ENCODE data around the gene GPR55. TPM values are rescaled to one million over a fixed set of nuclear protein-coding genes. Genes with fewer than 3 reads are reported as not detected.

Gene GPR55
- total and polyA plus RNA-seq, 8 donors, result 0.13 to 0.37 (median 0.19) TPM; not detected in 5

DNA sequence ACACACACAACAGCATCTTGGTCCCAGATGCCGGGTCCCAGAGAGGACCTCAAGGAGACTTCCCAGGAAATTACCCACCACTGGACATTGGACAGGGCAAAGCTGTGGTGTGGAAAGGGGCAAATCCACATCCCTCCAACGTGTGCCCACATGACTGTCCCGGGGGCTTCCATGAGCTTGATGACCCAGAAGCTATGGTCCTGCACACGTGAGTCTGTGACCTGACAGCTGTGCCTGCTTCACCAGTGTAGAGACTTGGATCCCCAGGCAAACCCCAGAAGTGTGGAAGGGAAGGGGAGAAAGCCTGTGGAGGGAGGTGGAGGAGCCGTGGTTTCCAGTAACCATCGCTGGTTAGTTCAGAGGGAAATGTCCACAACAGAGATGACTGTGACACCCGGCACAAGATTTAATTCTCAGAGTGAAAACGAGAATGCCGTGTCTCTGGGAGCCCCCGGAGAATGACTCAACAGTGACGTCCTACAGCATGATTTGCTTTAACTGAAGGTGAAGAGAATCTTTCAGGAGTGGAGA, 19.1 kb upstream of the GPR55 start:
- WGBS, 5 donors, result 71 to 81% (median 74%) methylated on average over 11 of the region's 11 CpGs
- Histone ChIP-seq H3K36me3 (no peaks in the 10 kb centered on the region), H3K27ac (no peak overlapping the region), H3K4me3 (no peak overlapping the region), H3K27me3 (peaks cover 0 to 15% (median 0%) of the 10 kb centered on the region in 3 donors), H3K4me1 (peaks cover 0 to 6% (median 0%) of the 10 kb centered on the region in 4 donors), H3K9me3 (no peaks in the 10 kb centered on the region)
- TF ChIP-seq, protein P1, sequence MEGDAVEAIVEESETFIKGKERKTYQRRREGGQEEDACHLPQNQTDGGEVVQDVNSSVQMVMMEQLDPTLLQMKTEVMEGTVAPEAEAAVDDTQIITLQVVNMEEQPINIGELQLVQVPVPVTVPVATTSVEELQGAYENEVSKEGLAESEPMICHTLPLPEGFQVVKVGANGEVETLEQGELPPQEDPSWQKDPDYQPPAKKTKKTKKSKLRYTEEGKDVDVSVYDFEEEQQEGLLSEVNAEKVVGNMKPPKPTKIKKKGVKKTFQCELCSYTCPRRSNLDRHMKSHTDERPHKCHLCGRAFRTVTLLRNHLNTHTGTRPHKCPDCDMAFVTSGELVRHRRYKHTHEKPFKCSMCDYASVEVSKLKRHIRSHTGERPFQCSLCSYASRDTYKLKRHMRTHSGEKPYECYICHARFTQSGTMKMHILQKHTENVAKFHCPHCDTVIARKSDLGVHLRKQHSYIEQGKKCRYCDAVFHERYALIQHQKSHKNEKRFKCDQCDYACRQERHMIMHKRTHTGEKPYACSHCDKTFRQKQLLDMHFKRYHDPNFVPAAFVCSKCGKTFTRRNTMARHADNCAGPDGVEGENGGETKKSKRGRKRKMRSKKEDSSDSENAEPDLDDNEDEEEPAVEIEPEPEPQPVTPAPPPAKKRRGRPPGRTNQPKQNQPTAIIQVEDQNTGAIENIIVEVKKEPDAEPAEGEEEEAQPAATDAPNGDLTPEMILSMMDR (IDR thresholded peaks at IDR 0.05), result no peak
- TF ChIP-seq POLR2A (IDR thresholded peaks at IDR 0.05), result no peak
- TF ChIP-seq POLR2AphosphoS5 (IDR thresholded peaks at IDR 0.05), result no peak
- TF ChIP-seq EP300 (IDR thresholded peaks at IDR 0.05), result no peak
- intact Hi-C loops (cut with DNase I; ENCODE audit: low total_unique reads), result no loop called here
- peak in 1 of 2 donors; percentile 23 for DNase-seq

DNA sequence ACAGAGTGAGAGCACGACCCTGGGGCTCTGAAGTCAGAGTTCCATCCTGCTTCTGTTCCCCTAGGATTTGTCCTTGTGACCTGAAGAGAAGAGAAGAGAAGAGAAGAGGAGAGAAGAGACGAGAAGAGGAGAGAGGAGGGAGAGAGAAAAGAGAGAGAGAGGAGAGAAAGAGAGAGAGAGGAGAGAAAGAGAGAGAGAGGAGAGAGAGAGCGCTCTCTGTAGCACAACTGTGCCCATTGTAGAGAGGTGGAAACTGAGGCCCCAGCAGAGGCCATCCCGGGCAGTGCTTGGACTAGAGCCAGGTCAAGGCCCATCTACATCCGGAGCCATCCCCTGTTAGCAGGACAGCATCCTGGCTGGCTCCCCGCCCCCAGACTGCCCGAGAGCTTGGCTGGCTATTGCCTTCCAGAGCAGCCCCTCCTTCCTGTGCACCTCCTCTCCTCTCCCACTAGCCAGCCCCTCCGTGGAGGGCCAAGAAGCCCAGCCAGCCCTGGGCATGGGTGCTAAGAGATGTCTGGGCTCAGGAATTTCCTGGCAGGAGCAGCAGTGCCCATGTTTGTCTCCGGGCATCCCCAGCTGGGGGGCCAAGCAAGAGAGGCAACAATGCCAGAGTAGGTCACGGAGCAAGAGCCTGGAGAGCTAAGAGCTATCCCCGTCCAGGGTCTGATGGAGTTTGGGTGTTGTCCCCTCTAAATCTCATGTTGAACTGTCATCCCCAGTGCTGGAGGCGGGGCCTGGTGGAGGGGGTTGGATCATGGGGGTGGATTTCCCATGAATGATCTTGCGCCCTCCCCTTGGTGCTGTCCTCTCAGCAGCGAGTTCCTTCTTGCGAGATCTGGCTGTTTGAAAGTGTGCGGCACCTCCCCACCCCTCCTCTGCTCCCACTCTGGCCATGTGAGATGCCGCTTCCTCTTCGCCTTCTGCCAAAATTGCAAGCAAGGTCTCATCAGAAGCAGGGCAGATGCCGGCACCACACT, 18.2 kb upstream of the GPR55 start:
- Histone ChIP-seq H3K27ac (no peak overlapping the region), H3K4me1 (peaks cover 0 to 6% (median 0%) of the 10 kb centered on the region in 4 donors), H3K36me3 (no peaks in the 10 kb centered on the region), H3K4me3 (no peak overlapping the region), H3K9me3 (no peaks in the 10 kb centered on the region), H3K27me3 (peaks cover 0 to 19% (median 0%) of the 10 kb centered on the region in 3 donors)
- no peak for TF ChIP-seq POLR2A (IDR thresholded peaks at IDR 0.05)
- TF ChIP-seq, protein P1 (IDR thresholded peaks at IDR 0.05), result no peak
- TF ChIP-seq POLR2AphosphoS5 (IDR thresholded peaks at IDR 0.05), result no peak
- no peak for TF ChIP-seq EP300 (IDR thresholded peaks at IDR 0.05)
- intact Hi-C loops (cut with DNase I; ENCODE audit: low total_unique reads), result no loop called here
- DNase-seq, result peak; percentile 25 to 45
- WGBS, 5 donors, result 53 to 69% (median 62%) methylated on average over 16 to 19 of the region's 19 CpGs

DNA sequence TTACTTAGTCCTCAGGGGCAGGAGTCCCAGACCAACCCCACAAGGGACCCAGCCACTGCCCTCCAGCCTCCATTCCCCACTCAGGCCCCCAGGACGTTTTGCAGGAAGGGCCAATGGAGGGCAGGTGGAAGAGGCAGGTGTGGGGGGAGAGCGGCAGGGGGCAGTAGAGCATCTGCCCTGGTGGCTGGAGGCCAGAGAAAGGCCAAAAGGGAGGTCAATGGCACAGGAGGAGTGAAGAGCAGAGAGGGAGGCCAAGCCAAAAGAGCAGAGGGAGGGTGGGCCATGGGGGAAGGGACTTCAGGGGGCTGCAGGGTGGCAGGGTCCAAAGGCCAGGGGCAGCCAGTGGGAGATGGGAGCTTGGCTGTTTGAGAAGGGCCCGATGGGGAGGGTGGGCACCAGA, 17.3 kb upstream of the GPR55 start:
- intact Hi-C loops (cut with DNase I; ENCODE audit: low total_unique reads), result no loop called here
- Histone ChIP-seq H3K4me3 (no peak overlapping the region), H3K27ac (no peak overlapping the region), H3K27me3 (peaks cover 0 to 19% (median 0%) of the 10 kb centered on the region in 3 donors), H3K9me3 (peaks cover 0 to 5% (median under 1%) of the 10 kb centered on the region in 4 donors), H3K4me1 (peaks cover 0 to 6% (median 0%) of the 10 kb centered on the region in 4 donors), H3K36me3 (no peaks in the 10 kb centered on the region)
- TF ChIP-seq POLR2AphosphoS5 (IDR thresholded peaks at IDR 0.05), result no peak
- TF ChIP-seq, protein P1 (IDR thresholded peaks at IDR 0.05), result no peak
- no peak for TF ChIP-seq EP300 (IDR thresholded peaks at IDR 0.05)
- no peak for TF ChIP-seq POLR2A (IDR thresholded peaks at IDR 0.05)
- peak in 1 of 2 donors; percentile 11 for DNase-seq
- whole genome bisulfite sequencing, 5 donors, result 50 to 73% (median 61%) methylated on average over 3 of the region's 3 CpGs

Data from stomach (tissue), 9 donors.